ENCODE data around the gene DRICH1.
"Not testable (repeated sequence)": the region's sequence is repeated elsewhere in the genome, so short reads cannot be mapped to it uniquely, and the experiment has no call there.

DNA sequence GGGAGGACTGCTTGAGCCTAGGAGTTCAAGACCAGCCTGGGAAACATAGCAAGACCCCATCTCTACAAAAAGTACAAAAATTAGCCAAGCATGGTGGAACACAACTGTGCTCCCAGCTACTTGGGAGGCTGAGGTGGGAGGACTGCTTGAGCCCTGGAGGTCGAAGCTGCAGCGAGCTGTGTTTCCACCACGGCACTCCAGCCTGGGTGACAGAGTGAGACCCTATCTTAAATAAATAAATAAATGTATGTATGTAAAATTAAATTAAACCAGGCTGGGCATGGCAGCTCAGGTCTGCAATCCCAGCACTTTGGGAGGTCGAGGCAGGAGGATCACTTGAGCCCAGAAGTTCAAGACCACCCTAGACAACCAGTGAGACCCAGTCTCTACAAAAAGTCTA lies 28.3 kb upstream of the DRICH1 start:
- TF ChIP-seq, protein P1, sequence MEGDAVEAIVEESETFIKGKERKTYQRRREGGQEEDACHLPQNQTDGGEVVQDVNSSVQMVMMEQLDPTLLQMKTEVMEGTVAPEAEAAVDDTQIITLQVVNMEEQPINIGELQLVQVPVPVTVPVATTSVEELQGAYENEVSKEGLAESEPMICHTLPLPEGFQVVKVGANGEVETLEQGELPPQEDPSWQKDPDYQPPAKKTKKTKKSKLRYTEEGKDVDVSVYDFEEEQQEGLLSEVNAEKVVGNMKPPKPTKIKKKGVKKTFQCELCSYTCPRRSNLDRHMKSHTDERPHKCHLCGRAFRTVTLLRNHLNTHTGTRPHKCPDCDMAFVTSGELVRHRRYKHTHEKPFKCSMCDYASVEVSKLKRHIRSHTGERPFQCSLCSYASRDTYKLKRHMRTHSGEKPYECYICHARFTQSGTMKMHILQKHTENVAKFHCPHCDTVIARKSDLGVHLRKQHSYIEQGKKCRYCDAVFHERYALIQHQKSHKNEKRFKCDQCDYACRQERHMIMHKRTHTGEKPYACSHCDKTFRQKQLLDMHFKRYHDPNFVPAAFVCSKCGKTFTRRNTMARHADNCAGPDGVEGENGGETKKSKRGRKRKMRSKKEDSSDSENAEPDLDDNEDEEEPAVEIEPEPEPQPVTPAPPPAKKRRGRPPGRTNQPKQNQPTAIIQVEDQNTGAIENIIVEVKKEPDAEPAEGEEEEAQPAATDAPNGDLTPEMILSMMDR (IDR thresholded peaks at IDR 0.05) = not testable (repeated sequence)
- TF ChIP-seq POLR2A, POLR2AphosphoS5 (IDR thresholded peaks at IDR 0.05): not testable (repeated sequence)
